Cortex of kidney (tissue), 1 donor: ENCODE data around the gene IFNA6.
"Not testable (repeated sequence)": the region's sequence is repeated elsewhere in the genome, so short reads cannot be mapped to it uniquely, and the experiment has no call there.

ENCODE experiments used
- DNase-seq: peaks from one replicate; lab custom pipeline; 2025; lab: John Stamatoyannopoulos, UW

Gene IFNA6

GRCh38 chr9:21350787-21351186, at the start of gene IFNA6:
IFNA6 (minus strand) TSS chr9:21350887; CDS start chr9:21350887, 0 bp downstream.
- DNase-seq, result no peak

- DNase-seq, result no peak
These were observed 49.3 kb upstream of the IFNA6 start for GRCh38 chr9:21399956-21400355.

- DNase-seq, result no peak
These were observed 48.3 kb upstream of the IFNA6 start for GRCh38 chr9:21398955-21399489.

GRCh38 chr9:21395778-21396717, 45.4 kb upstream of the IFNA6 start:
- no peak for DNase-seq

- no peak for DNase-seq
These were observed 41.6 kb upstream of the IFNA6 start for GRCh38 chr9:21392270-21392669.

- DNase-seq, result no peak
These were observed 34.5 kb upstream of the IFNA6 start, which contains the start of gene IFNA2 for GRCh38 chr9:21385131-21385670. IFNA2 (minus strand) TSS chr9:21385398; CDS start chr9:21385329, 69 bp downstream.

GRCh38 chr9:21383627-21384026, 32.9 kb upstream of the IFNA6 start:
- no peak for DNase-seq

- DNase-seq, result no peak
These were observed 31.0 kb upstream of the IFNA6 start for GRCh38 chr9:21381448-21382339.

GRCh38 chr9:21371467-21371866, 20.8 kb upstream of the IFNA6 start:
- not testable (repeated sequence) for DNase-seq

- no peak for DNase-seq
These were observed 17.3 kb upstream of the IFNA6 start, which contains the start of gene IFNA13 for GRCh38 chr9:21367957-21368356. IFNA13 (minus strand) TSS chr9:21368057; CDS start chr9:21368010, 47 bp downstream.

- not testable (repeated sequence) for DNase-seq
These were observed 16.5 kb upstream of the IFNA6 start for GRCh38 chr9:21367169-21367568.

- DNase-seq, result no peak
These were observed 11.6 kb upstream of the IFNA6 start for GRCh38 chr9:21362287-21362686.

GRCh38 chr9:21357479-21358460, 7.1 kb upstream of the IFNA6 start:
- DNase-seq, result no peak

- DNase-seq, result no peak
These were observed 2.2 kb downstream of the IFNA6 start for GRCh38 chr9:21348430-21348970.

GRCh38 chr9:21340735-21341134, 10.0 kb downstream of the IFNA6 start:
- no peak for DNase-seq

- no peak for DNase-seq
These were observed 14.2 kb downstream of the IFNA6 start for GRCh38 chr9:21336457-21336856.

- no peak for DNase-seq
These were observed 15.7 kb downstream of the IFNA6 start, which contains the start of gene KLHL9 for GRCh38 chr9:21334701-21335632. KLHL9 (minus strand) TSS chr9:21335404; CDS start chr9:21334859, 545 bp downstream.

- no peak for DNase-seq
These were observed 17.5 kb downstream of the IFNA6 start for GRCh38 chr9:21333226-21333625.
